HG03196 (cell line): ENCODE data around the gene TMEM38A.

Source experiments
- ATAC-seq: cut with Tn5 transposase; IDR thresholded peaks from one replicate; pipeline ENCODE4 v1.9.1; 2021; ENCODE audit not compliant: unreplicated experiment

Gene TMEM38A

GRCh38 chr19:16660763-16661479 lies at the start of gene TMEM38A:
TSS of gene TMEM38A (plus strand) at chr19:16661139. CDS start at chr19:16661218, 79 bp downstream.
- peak; percentile 26 for ATAC-seq

DNA sequence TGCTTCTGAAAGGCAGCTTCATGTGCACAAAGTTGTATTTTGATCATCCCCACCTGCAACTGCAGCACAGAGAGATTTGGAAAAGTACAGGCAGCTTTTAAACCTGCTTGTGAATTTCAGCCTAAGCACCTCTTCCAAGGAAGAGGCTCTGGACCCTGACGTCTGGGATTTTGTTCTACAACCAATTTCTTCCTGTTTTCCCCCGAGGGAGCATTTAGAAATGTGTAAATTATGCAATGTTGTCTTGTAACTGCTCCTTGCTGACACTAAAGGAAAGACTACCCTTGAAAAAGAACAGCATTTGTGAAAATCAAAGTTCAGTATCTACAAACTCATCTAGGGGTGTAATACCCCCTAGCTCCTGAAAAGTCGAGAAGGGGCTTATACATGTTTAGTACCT lies 48.3 kb upstream of the TMEM38A start:
- no peak for ATAC-seq

DNA sequence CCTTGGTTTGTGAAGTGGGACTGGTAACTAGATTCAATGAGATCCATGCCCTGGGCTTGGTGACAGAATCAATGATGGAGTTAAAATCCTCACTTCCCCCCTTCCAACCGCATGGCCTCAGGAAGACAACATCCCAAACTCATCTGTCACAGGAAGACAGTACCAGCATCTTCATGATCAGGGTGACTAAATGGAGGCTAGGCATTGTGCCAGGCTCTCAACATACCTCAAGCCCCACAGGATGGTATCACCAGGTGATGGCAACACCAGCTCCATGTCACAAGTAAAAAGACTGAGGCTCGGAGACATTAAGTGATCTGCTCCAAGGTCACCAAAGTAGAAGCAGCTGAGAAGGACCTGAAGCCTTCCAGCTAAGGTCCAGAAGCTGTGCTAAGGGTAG lies 47.1 kb upstream of the TMEM38A start:
- no peak for ATAC-seq

DNA sequence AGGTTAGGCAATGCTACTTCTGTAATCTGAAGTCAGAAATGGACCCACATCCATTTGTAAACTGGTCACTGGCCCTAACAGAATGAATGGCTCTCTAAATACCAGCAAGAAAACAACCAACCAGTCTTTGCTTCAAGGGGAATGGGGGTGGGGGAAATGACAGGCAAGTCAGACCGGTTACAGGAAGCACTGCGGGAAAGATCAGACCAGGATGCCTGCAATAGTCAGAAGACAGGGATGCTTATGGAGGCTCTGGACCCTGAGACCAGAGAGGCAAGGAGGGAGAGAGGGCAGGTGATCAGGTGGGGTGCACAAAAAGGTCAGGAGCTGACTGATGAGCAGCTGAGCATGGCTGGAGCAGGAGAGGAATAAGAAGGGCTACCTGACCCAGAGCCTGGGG lies 46.0 kb upstream of the TMEM38A start:
- ATAC-seq: no peak

- no peak for ATAC-seq
These were observed 45.1 kb upstream of the TMEM38A start for GRCh38 chr19:16615808-16616207.

DNA sequence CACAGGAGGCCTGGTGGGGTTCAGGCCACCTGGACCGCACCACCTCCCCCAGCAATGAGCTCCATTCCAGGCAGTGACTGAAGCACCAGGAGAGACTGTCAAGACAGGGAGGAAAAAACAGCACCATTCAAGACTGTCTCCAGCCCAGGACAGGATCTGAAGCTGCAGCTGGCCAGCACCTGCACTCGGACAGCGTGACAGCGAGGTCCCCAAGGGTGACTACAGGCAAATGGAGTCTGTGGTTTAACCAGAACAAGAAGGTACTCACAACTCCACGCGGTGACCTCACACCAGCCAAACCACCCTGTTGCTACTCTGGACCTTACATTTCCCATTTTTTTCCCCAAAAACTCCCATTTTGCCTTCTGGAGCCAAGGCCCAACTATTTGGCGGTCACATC lies 42.7 kb upstream of the TMEM38A start:
- ATAC-seq: no peak

DNA sequence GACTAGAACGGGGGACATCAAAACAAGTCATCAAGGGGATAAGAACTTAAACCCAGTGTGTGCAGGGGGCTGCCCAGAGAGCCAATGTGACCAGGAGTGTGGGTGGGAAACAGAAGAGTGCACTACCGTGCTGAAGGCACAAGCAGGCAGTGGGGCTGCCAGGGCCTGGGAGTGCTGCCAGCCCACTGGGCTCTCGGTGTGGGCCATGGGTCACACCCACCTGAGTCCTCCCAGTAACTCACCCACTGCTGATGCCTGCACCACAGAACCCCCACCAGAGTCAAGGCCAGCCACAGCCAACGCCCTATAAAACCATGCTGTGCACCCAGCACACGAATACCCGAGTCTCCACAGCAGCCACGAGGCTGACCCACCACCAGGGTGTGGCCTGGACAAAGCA lies 41.5 kb upstream of the TMEM38A start:
- ATAC-seq: no peak

- ATAC-seq: no peak
These were observed 40.9 kb upstream of the TMEM38A start for GRCh38 chr19:16620018-16620417.

GRCh38 chr19:16620584-16620983 lies 40.4 kb upstream of the TMEM38A start:
- no peak for ATAC-seq

- ATAC-seq: no peak
These were observed 39.7 kb upstream of the TMEM38A start for GRCh38 chr19:16621165-16621800.

DNA sequence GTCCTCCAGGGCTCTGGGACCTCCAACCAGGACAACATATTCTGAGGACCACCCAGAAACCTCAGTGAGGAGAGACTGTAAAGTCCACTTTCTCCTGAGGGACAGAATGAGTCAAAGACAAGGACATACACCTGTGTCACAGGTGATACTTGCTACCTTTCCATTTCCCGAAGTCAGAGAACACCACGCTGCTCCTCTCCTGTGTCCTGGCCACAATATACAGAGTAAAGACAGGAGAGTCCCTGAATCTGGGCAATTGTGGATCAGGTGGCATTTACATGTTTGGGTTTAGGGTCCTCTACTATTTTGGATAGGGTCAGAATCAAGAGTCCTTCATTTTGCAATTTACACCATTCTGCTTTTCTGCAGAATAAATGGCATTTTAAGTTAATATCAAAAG lies 37.9 kb upstream of the TMEM38A start:
- ATAC-seq: no peak

DNA sequence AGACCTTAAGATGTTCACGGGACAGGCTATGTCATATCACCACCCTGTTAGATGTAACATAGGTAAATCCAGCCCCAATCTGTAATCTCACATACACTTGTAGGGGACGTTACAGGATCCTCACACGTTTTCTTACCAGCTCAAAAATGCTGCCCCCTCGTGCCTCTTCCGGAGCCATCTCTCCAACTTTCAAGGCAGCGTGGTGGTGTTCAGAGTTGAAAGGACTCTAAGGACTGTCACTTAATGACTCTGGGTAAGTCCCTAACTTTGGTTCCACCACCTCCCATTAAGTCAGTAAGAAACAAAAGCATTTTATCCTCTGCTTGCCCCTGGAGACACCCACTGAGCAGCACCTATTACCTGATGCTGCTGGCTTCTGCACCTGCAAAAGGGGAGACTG lies 37.4 kb upstream of the TMEM38A start:
- ATAC-seq: no peak

- no peak for ATAC-seq
These were observed 36.7 kb upstream of the TMEM38A start for GRCh38 chr19:16624236-16624635.

- ATAC-seq: no peak
These were observed 35.6 kb upstream of the TMEM38A start for GRCh38 chr19:16625163-16625958.

DNA sequence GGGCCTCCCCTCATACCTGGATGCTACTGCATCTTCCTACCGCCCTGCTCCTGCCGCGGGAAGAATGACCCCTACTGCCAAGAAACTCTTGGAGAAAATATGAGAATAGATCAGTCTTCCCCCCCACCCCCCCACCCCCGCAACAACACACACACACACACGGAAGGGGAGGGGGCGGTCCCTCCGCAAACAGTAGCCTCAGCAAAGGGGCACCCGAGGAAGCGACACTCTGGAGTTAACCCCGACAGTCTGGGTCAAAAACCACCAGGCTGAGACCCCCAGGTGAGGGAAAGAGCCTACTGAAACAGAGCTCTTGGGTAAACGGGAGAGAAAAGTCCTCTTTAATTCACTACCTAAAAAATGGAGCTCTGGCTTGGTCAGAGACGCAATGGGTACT lies 34.1 kb upstream of the TMEM38A start:
- no peak for ATAC-seq

GRCh38 chr19:16627193-16627927 lies 33.6 kb upstream of the TMEM38A start:
- ATAC-seq: no peak

DNA sequence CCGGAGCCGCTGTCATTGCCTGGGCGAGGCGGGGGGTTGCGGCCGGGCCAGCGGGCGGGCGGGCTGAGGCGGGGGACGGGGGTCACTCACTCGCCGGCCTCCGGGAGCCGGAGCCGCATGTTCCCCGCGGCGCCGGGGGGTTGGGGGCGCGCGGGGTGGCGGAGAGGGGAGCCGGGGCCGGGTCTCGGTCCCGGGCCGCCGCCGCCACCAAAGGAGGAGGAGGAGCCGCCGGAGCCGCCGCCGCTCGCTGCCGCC lies 33.1 kb upstream of the TMEM38A start:
- ATAC-seq: no peak

DNA sequence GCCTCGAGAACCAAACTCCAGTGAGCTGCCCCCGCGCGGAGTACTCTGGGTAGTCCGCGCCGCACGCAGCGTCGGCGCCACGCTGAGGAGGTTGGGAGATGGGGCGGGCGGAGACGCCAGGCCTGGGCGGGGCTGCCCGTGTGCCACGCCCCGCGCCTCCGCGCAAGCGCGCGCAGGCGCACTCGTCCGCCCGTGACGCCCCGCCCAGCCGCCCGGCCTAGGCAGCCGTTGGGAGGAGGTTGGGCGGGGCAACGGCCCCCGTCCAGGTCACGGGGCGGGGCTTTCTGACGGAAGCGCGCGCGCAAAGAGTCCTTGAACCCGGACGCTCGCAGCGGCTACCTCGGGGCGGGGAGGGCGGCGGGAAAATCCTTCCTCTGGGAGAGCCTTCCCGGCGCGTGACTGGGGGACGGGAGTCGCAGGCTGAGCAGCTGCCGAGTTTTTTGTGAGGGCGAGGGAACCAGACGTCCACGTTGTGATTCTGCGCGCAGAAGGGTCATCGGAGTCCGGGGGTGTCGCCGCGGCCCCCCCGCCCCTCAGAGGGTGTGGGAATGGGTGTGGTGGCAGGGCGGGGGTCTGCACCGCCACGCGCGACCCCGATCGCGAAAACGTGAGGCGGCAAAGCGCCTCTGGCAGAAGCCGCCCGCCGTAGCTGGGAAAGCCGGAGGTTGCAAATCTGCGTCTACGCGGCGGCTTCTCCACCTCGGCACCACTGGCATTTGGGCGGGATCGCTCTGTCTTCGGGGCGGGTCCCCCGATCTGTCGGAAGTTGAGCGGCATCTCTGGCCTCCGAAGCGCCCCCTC lies 32.6 kb upstream of the TMEM38A start, which contains the start of gene MED26:
MED26 (minus strand) TSS at position 22 of the 801 bp plus-strand sequence. CDS start 261 bp downstream, outside the sequence.
- peak; percentile 86 for ATAC-seq

DNA sequence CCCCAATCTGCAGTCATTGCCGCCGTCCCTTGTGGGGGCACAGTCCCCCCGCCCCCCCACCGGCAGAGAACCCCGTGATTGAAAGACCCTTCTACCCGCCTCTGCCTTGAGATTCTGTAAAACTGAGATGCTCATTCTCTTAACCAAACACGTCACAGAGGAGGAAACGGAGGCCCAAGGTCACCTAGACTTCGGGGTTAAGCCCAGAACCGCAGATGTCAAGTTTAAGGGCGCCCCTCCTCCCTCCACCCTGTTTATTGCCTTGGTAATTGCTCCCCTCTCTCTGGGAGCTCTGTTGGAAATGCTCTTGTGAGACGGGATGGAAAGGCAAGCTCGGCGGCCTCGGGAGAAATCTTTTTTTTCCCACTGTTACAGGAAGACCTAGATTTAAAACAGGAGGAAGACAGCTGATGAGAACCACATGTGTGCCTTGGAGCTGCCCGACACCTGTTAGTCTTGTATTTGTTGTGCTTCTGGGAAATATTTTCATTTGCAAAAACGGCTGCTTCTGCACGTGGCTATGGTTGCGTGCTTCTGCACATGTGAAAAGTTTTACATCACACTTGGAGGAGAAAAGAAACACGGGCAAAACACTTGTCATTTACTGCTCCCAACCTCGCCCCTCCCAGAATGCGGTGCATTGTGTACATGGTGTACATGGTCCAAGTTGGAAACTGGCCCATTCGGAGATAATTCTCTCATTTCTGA lies 31.8 kb upstream of the TMEM38A start:
- no peak for ATAC-seq

DNA sequence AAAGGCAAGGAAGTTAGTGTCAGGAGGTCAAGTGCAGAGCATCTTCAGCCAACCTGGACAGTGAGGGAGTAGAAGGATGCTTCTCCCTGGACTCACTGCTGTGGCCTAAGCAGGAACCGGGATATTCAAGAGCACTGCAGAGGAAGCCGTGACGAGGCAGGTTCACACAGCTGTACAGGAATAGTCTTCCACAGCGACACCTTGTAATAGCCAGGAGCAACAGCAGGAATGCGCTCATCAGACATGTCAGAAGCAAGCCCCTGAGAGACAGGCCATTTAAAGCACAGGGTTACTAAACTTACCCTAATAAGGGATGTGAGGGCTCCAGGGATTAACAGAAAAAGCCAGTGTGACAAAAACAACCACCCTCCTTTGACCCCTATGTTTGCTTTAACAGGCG lies 29.5 kb upstream of the TMEM38A start:
- no peak for ATAC-seq
